H54 (cell line): ENCODE results near the gene IL23R.

Source experiments
- DNase-seq: peaks from one replicate; pipeline ENCODE4 v3.0.0; 2011; ENCODE audit warnings: low spot score, mixed read lengths; ENCODE audit not compliant: insufficient read length
- FAIRE-seq: peaks from 3 replicates; lab custom pipeline; 2011; peaks lifted over from hg19 to GRCh38; lab: Jason Lieb, UNC
- POLR2A ChIP-seq: IDR thresholded peaks from 2 replicates; pipeline ENCODE4 v1.6.1; 2011; ENCODE audit warnings: low read depth, mild to moderate bottlenecking, low read length

IL23R gene

GRCh38 chr1:67262735-67263134 lies 96.5 kb downstream of the IL23R start:
- no peak for TF ChIP-seq POLR2A
- FAIRE-seq (no peak), DNase-seq (no peak)

GRCh38 chr1:67264152-67264551 lies 97.9 kb downstream of the IL23R start:
- TF ChIP-seq POLR2A, result no peak
- FAIRE-seq, result no peak
- DNase-seq, result no peak

GRCh38 chr1:67264899-67265298 lies 98.6 kb downstream of the IL23R start:
- FAIRE-seq, result no peak
- TF ChIP-seq POLR2A, result no peak
- DNase-seq, result no peak

GRCh38 chr1:67269061-67269460 lies 102.8 kb downstream of the IL23R start:
- no peak for TF ChIP-seq POLR2A
- DNase-seq (no peak), FAIRE-seq (no peak)

GRCh38 chr1:67270541-67270940 lies 104.3 kb downstream of the IL23R start:
- no peak for DNase-seq
- no peak for TF ChIP-seq POLR2A
- FAIRE-seq, result no peak

GRCh38 chr1:67273591-67273990 lies 107.3 kb downstream of the IL23R start:
- no peak for TF ChIP-seq POLR2A
- DNase-seq (no peak), FAIRE-seq (no peak)

- no peak for TF ChIP-seq POLR2A
- DNase-seq, result no peak
- FAIRE-seq, result no peak
Measured at GRCh38 chr1:67274623-67275325, 108.5 kb downstream of the IL23R start.

- no peak for TF ChIP-seq POLR2A
- FAIRE-seq (no peak), DNase-seq (no peak)
Measured at GRCh38 chr1:67280696-67281095, 114.4 kb downstream of the IL23R start.

GRCh38 chr1:67281244-67281643 lies 115.0 kb downstream of the IL23R start:
- FAIRE-seq (no peak), DNase-seq (no peak)
- TF ChIP-seq POLR2A, result no peak

GRCh38 chr1:67285780-67286488 lies 119.7 kb downstream of the IL23R start:
- FAIRE-seq (no peak), DNase-seq (no peak)
- no peak for TF ChIP-seq POLR2A

- no peak for TF ChIP-seq POLR2A
- FAIRE-seq, result no peak
- DNase-seq, result no peak
Measured at GRCh38 chr1:67290236-67290635, 124.0 kb downstream of the IL23R start.

GRCh38 chr1:67294836-67295617 lies 128.8 kb downstream of the IL23R start:
- TF ChIP-seq POLR2A, result no peak
- DNase-seq (no peak), FAIRE-seq (no peak)

GRCh38 chr1:67298762-67299161 lies 132.5 kb downstream of the IL23R start:
- no peak for TF ChIP-seq POLR2A
- FAIRE-seq, result no peak
- DNase-seq, result no peak

GRCh38 chr1:67299296-67299695 lies 133.0 kb downstream of the IL23R start:
- FAIRE-seq (no peak), DNase-seq (no peak)
- TF ChIP-seq POLR2A, result no peak
